HG02981 (cell line): ENCODE results near the gene HSH2D.
"Not testable (repeated sequence)": the region's sequence is repeated elsewhere in the genome, so short reads cannot be mapped to it uniquely, and the experiment has no call there.

Experiments used
- ATAC-seq: cut with Tn5 transposase; IDR thresholded peaks from one replicate; pipeline ENCODE4 v1.9.1; 2021; ENCODE audit warnings: mild to moderate bottlenecking, moderate library complexity; ENCODE audit not compliant: unreplicated experiment

The HSH2D gene, protein sequence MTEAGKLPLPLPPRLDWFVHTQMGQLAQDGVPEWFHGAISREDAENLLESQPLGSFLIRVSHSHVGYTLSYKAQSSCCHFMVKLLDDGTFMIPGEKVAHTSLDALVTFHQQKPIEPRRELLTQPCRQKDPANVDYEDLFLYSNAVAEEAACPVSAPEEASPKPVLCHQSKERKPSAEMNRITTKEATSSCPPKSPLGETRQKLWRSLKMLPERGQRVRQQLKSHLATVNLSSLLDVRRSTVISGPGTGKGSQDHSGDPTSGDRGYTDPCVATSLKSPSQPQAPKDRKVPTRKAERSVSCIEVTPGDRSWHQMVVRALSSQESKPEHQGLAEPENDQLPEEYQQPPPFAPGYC

DNA sequence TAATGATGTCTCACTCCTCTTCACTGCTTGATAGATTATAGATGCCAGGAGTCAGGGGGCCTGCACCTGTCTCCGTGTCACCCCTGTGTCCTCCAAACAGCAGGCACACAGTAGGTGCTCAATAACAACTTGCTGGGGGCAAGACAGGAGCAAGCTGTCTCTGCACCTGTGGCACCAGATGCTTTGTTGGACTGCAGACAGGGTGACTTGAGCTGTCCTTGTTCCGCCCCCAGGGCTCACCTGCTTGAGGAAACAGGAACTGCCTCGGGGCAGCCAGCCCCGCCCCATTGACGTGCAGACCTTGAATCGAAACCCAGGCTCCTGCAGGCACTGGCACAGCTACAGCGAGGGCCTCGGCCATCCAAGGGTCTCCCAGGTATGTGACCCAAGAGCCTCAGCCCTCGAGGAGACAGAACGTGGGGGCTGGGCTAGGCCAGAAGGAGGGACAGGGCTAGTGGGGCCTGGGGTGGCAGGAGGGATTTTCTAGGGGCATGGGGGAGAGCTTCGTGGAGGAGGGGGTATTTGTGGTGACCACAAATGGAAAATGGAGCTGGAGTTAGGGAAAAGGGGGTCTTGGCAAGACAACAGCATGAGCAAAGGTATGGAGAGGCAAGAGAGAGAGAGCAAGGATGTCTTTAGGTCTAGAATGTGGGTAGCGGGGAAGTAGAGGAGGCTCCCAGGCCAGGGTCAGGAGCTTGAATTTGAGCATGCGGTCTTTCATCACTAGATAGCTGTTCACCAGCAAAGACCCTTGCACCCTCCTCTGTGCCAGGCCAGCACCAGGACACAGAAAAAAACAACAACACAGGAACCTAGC, at the start of gene HSH2D:
HSH2D (plus strand) TSS at position 287 of the 817 bp plus-strand sequence. CDS start 5,066 bp downstream, outside the sequence.
- peak; percentile 52 for ATAC-seq

GRCh38 chr19:16094360-16095070, 49.0 kb upstream of the HSH2D start:
- no peak for ATAC-seq

- ATAC-seq, result no peak
These were observed 48.4 kb upstream of the HSH2D start for GRCh38 chr19:16095071-16095571.

- no peak for ATAC-seq
These were observed 47.1 kb upstream of the HSH2D start for GRCh38 chr19:16096280-16096855.

DNA sequence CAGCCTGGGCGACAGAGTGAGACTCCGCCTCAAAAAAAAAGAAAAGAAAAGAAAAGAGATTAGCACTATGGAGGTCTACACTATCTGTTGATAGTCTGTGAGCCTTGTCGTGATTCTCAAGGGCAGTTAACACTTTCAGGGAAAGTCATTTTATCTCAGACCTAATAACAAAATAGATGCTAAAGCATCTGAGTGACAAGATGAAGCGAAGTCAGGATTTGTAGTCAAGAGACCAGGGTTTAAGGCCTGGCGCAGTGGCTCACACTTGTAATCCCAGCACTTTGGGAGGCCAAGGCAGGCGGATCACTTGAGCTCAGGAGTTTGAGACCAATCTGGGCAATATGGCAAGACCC, 45.1 kb upstream of the HSH2D start:
- ATAC-seq, result no peak

DNA sequence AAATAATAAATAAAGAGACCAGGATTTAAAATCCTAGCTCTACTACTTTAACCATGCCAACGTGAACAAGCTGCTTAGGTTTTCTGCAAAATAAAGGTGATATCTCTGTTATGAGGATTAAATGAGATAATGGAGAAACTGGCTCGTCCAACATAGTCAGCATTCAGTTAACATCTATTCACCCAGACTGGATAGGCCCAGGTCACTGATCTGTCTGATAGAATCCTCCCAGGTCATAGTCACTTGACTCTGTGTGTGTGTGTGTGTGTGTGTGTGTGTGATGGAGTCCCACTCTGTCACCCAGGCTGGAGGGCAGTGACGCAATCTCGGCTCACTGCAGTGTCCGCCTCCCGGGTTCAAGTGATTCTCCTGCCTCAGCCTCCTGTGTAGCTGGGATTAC, 44.7 kb upstream of the HSH2D start:
- ATAC-seq, result no peak

GRCh38 chr19:16099314-16099965, 44.0 kb upstream of the HSH2D start:
- not testable (repeated sequence) for ATAC-seq

DNA sequence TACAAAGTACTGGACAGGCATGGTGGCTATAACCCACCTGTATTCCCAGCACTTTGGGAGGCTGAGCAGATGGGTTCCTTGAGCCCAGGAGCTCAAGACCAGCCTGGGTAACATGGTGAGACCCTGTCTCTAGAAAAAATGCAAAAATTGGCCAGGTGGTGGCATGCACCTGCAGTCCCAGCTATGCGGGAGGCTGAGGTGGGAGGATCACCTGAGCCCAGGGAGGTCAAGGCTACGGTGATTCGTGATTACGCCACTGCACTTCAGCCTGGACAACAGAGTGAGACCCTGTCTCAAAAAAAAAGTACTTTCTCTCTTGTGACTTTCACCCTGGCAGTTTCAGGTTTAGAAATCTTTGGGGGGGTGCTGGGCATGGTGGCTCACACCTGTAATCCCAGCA, 43.0 kb upstream of the HSH2D start:
- ATAC-seq, result no peak

DNA sequence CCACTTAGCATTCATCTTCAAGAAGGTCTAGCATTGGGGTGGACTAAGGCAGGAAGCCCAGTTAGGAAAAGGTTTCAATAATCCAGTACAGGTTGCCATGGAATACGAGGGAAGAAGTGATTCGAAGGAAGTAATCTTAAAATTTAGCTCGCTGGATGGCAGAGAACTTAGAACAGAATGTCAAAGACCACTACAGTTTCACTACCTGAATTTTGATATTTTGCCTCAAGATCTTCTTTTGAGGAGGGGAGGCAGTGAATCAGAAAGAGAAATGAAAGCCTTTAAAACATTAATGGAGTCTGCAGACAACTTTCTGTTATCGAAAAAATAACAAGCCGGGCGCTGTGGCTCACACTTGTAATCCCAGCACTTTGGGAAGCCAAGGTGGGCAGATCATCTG, 38.8 kb upstream of the HSH2D start:
- no peak for ATAC-seq

GRCh38 chr19:16106121-16106520, 37.4 kb upstream of the HSH2D start:
- no peak for ATAC-seq

DNA sequence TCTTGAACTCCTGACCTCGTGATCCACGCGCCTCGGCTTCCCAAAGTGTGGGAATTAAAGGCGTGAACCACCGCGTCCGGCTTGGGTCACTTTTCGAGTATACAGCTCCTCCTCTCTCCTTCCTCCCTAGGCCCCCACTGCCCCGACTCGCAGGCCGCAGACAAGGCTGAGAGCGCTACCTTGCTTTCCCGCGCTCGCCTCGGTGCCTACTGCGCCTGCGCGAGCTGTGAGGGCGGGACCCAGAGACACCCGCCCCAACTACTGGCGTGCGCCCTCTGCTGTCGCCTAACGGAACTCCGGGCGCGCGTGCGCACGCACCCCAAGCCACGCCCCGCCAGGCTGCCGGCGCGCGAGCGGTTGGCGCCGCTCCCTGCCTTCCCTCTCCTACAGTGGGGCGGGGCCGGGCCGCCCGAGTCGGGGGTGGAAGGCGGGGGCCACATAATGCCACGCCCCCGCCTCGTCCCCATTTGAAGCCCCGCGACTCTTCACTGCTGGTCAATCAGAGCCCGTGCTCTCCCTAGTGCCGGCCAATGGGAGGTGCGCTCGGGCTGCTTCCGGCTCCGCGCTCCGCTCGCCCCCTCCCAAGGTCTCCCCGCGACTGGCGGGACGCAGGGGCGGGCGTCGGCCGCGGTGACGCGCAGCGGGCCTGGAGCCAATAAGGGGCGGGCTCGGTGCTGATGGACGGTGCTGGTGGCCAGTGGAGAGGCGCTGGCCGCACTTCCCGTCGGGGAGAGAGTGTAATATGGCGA, 32.2 kb upstream of the HSH2D start, which contains the start of gene RAB8A:
RAB8A (plus strand) TSS at position 730 of the 749 bp plus-strand sequence; CDS start at position 743, 13 bp downstream.
- ATAC-seq, result peak; percentile 89

DNA sequence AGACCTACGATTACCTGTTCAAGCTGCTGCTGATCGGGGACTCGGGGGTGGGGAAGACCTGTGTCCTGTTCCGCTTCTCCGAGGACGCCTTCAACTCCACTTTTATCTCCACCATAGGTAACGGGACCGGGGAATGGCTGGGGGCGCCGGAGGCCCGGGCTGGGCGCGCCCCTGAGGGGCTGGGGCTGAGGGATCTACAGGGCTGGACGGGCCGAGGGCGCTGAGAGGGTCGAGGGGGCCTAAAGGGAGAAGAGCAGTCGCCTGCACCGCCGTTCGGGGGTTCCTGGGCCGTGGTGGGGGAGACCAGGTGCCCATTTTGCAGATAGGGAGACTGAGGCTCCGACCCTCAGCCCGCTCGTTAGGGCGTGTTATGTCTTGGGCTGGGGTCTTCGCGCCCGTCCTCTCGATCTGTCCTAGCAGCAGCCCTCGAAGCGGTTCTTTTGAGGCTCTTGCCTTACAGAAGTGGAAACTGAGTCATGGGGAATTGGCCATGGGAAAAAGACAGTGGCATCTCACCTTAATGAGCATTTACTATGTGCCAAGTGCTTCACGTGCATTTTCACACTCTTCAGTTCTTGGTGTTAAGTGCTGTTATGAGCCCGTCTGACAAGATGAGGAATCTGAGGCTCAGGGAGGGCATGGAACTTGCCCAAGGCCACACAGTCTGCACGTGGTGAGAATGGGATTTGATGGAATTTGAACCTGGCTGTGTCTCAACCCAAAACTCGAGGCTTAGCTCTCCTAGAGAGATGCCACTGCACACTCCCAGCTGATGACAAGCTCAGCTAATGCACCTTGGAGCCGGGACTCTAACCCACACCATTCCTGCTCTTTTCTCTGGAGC, 31.4 kb upstream of the HSH2D start:
- no peak for ATAC-seq

DNA sequence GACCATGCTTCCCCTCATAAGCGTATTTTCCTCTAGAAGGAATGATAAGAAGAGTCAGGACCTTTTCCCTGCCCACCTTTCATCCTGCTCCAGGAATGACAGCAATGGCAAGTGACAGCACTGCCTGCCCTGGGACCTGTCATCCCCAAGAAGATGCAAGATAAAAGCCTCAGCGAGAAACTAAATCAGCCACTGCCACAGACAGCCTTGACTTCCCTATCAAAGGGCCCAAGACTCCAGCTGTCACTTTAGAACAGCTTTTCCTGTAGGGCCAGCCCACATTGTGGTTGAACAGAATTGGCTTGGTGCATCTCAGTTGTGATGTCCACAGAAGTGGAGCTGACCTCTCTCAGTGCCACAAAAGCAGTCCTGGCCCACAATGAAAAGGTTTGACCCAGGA, 30.7 kb upstream of the HSH2D start:
- no peak for ATAC-seq

GRCh38 chr19:16113727-16114126, 29.8 kb upstream of the HSH2D start:
- no peak for ATAC-seq

- ATAC-seq, result no peak
These were observed 28.0 kb upstream of the HSH2D start for GRCh38 chr19:16115301-16116039.

DNA sequence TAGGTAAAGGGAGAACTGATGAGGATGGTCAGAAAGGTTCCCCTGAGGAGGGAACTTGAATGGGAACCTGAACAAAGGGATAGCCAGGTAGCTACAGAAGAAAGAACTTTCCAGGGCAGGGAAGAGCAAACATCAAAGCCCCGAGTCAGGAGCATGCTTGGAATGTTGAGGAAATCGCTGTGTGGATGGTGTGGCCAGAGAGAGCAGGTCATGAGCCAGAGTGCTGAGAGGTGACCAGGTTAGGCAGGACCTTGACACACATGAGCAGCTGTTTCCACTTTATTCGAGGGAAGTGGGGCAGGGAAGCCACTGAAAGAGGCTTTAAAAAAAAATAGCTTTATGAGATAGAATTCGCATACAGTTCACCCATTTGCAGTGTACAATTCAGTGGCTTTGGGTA, 27.4 kb upstream of the HSH2D start:
- ATAC-seq, result no peak

DNA sequence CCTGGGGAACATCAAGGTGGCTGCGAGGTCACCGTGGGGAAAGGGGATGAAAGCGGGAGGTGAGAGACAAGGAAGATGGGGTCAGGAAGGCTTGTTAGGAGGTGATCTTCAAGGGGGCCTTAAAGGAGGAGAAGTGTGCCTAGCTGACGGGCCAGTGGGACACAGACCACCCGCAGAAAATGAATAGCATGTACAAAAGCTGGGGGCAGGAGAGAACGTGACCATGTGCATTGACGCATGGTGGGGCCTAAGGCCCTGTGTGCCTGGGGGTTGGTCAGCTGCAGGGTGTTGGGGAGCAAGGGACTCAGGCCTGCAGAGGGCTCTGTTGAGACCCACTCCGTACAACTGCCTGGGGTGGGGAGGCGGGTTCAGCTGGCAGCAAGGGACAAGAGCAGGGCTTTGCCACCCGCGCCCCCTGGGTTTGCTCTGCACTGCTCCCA, 25.9 kb upstream of the HSH2D start:
- ATAC-seq, result no peak

- ATAC-seq, result peak; percentile 71
These were observed 24.9 kb upstream of the HSH2D start for GRCh38 chr19:16118489-16119033.
